Measurements from ENCODE around the gene ADH6. TPM values are rescaled to one million over a fixed set of nuclear protein-coding genes. Genes with fewer than 3 reads are reported as not detected.
"Not testable (repeated sequence)": the region's sequence is repeated elsewhere in the genome, so short reads cannot be mapped to it uniquely, and the experiment has no call there.

The ADH6 gene
- total RNA-seq = not detected in 2 replicates

DNA sequence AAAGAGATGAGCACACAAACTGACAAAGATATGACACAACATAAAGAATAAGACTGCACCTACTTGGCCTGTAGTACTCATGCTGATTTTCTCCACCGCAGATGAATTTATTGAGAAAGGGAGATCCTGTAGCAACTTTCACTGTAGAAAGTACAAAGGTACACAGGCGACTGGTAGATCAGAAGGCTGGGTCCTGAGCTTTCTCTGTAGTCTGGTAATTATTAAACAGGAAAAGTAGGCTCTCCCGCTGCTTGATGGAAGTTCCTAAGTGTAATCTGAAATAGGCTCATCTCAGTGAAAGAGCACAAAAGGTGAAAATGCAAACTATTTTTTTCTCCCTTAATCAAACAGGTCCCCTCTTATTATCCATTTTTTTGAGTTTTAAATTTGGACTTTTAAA lies at the start of gene ADH6:
TSS of gene ADH6 (minus strand) at position 175 of the 400 bp plus-strand sequence. CDS start at position 81, 94 bp downstream.
- no peak for DNase-seq (ENCODE audit: low read depth, low spot score)

DNA sequence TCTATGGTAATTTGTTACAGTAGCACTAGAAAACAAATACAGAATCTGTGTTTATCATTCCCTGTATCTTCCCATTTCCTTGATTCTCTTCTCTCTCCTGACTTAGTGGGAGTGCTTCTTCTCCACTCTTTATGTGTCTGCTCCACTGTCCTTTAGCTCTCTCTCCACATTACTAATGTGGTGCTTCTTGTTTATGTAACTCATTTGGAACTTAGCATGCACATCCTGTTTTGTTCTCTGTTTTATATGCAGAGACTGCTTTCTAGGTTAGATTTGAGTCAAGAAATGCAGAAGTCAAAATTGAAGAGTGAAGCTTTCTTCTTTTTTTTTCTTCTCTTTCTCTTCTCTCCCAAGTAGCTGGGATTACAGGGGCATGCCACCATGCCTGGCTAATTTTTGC lies 45.9 kb upstream of the ADH6 start:
- DNase-seq (ENCODE audit: low read depth, low spot score) = no peak

DNA sequence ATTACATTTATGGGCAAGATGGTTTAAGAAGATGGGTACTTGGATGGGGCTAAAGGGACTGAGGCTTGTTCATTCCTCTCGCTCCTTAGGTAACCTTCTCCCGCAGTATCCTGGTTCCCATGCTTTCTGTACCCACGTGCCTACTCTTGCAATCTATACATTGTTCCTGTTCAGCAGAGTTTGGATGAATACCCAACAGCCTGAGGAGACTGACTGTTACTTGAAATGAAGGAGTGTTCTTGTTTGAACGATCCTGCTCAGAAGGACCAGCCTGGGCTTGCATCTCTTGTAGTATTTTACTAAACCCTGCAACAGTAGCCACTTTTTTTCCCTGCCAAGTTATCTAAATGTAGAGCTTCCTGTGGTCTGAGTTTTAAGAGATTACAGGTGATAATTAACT lies 33.7 kb upstream of the ADH6 start:
- no peak for DNase-seq (ENCODE audit: low read depth, low spot score)

- DNase-seq (ENCODE audit: low read depth, low spot score) = no peak
These were observed 29.7 kb upstream of the ADH6 start for GRCh38 chr4:99248714-99249113.

GRCh38 chr4:99235955-99236354 lies 16.9 kb upstream of the ADH6 start:
- no peak for DNase-seq (ENCODE audit: low read depth, low spot score)

DNA sequence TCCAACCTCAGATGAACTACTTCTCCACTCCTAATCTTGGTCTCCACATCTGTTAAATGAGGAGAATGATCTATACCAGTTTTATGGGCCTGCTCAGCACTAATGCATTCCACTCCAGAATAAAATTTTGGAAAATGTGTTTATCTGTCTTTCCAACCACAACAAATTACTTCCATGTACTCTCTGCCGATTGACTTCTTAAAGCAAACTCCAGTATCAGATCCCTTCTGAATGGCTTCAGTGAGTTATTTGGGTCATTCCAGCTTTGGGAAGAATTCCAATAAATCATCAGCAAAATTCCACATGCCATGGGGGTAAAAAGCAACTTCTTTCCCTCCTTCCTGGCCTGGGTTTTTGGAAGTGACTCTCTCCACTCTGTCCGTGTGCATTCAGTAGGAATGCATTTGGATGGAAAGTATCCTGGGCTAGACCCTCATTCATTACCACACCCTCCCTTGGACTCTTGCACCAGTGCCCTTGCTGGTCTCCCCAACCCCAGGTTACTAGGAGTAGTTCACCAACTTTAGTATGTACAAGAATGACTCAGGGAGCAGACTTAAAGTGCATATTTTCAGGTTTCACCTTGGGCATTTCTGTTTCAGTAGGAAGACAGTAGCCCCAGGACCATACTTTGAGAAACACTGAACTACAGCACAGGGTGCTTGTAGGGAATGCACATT lies 15.4 kb upstream of the ADH6 start:
- DNase-seq (ENCODE audit: low read depth, low spot score) = no peak

- DNase-seq (ENCODE audit: low read depth, low spot score) = not testable (repeated sequence)
These were observed 14.4 kb upstream of the ADH6 start for GRCh38 chr4:99233397-99233796.

- DNase-seq (ENCODE audit: low read depth, low spot score) = not testable (repeated sequence)
These were observed 9.7 kb upstream of the ADH6 start for GRCh38 chr4:99228706-99229105.

DNA sequence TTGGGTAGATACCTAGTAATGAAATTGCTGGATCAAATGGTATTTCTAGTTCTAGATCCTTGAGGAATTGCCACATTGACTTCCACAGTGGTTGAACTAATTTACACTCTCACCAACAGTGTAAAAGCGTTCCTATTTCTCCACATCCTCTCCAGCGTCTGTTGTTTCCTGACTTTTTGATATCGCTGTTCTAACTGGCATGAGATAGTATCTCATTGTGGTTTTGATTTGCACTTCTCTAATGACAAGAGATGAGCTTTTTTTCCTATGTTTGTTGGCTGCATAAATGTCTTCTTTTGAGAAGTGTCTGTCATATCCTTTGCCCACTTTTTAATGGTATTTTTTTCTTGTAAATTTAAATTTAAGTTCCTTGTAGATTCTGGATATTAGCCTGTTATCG lies 8.6 kb upstream of the ADH6 start:
- not testable (repeated sequence) for DNase-seq (ENCODE audit: low read depth, low spot score)

DNA sequence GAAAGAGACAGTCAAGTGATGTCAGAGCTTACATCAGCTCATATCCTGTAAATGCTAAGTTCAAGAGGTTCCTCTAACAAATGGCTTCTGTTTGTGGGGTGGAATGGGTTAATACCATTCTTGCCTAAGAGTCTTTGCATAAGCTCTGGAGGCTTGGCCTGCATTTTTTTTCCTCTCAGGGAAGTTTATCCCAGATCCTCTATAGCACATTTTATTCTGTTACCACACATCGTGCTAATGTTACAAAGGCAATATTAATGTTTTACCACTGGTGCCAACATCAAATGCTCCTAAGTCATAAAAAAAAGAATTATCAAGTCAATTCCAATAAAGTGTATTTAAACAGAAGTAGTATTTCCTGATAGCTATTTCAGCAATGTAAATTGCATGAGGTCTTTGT lies 2.9 kb upstream of the ADH6 start:
- no peak for DNase-seq (ENCODE audit: low read depth, low spot score)

DNA sequence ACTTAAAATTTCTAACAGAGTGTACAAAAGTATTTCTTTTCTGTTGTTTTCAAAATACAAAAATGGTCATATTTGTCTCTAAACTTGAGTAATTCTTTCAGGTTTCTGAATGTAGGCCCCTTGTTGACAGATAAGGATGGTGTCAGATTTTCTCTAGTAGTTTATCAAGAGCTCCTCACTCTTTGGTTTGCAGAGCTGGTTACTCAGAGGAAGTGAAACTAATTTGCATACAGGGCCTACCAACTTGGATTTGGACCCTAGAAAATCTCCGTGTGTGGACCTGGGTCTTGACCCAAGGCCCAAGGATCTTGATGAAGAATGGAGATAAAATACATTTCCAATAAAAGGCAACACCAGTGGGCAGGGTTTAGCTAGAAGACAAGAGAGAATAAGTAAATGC lies 433 bp upstream of the ADH6 start:
- DNase-seq (ENCODE audit: low read depth, low spot score) = no peak

- no peak for DNase-seq (ENCODE audit: low read depth, low spot score)
These were observed 3.5 kb downstream of the ADH6 start for GRCh38 chr4:99215521-99215920.

- no peak for DNase-seq (ENCODE audit: low read depth, low spot score)
These were observed 8.3 kb downstream of the ADH6 start for GRCh38 chr4:99210789-99211188.

- no peak for DNase-seq (ENCODE audit: low read depth, low spot score)
These were observed 9.4 kb downstream of the ADH6 start for GRCh38 chr4:99209671-99210070.

- DNase-seq (ENCODE audit: low read depth, low spot score) = no peak
These were observed 10.3 kb downstream of the ADH6 start for GRCh38 chr4:99208719-99209075.

- DNase-seq (ENCODE audit: low read depth, low spot score) = no peak
These were observed 10.9 kb downstream of the ADH6 start for GRCh38 chr4:99207911-99208718.

GRCh38 chr4:99207069-99207743 lies 11.8 kb downstream of the ADH6 start:
- DNase-seq (ENCODE audit: low read depth, low spot score) = no peak

DNA sequence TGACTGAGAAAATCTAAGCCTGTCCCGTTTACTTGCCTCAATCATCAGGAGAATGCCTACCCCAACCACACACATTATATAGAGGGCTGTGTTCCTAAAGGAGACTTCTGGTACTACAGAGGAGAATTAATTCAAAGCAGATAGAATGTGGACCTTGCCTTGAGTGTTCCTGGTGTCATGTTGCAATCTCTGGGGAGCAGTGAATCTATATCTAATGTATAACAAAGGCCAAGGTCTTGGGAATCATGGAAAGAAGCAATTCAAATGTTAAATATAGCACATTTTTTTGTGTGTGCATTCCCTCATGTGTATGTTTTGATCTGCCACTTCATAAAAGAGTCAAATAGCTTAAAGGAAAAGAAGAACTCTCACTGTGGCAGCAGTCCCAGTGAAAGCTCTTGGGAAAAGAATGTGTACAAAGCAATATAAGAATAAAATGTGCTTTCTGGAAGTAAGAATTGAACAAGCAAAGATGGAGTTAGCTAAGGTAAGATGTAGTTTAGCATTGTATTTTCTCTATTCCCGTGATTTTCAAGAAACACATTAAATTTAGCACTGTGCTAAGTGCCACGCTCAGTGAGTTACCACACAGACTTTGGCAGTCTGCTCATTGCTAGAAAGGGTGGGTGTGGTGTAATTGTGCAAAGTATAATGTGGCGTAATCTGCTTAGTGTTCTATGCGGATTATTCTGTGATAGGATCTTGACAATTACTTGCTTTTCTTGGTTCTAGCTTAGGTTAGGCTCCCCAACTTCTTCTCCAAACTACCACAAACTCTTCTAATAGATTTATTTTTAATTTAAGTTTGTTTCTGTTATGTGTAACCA lies 13.7 kb downstream of the ADH6 start:
- no peak for DNase-seq (ENCODE audit: low read depth, low spot score)

- DNase-seq (ENCODE audit: low read depth, low spot score) = no peak
These were observed 16.5 kb downstream of the ADH6 start for GRCh38 chr4:99202536-99202935.

DNA sequence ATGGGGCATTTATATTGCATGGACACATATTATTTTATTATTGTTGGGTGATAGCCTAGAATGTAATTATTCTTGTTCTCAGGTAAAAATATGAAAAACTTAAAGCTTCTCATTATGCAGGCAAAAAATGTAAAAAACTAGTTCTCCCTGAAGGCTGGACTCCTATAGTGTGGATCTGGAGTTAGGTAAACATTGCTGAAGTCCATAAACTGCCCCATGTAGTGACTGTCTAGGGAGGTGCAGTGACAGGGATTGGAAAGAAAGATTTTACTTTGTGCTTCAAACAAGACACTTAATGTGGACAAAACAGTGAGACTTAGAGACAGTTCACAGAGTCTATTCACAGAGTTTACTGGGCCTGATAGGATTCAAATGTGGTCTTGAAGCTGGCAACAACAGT lies 17.0 kb downstream of the ADH6 start:
- DNase-seq (ENCODE audit: low read depth, low spot score) = no peak

DNA sequence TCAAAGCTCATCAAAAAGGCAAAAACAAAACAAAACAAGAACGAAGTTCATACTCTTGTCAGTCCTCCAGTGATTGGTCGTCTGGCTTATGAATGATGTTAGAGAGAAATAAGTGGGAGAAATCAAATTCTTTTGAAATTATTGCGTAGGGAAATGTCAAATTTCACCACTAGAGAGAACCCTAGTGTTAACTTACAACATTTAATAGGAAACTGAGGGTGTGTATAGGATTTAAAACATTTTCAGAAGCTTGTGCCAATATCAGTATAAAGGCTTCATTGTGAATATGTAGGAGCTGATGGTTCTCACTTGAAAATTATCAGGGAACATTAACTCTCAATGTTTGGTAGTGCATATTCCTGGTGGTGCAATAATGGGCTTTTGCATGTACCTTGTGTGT lies 17.4 kb downstream of the ADH6 start:
- DNase-seq (ENCODE audit: low read depth, low spot score) = no peak

DNA sequence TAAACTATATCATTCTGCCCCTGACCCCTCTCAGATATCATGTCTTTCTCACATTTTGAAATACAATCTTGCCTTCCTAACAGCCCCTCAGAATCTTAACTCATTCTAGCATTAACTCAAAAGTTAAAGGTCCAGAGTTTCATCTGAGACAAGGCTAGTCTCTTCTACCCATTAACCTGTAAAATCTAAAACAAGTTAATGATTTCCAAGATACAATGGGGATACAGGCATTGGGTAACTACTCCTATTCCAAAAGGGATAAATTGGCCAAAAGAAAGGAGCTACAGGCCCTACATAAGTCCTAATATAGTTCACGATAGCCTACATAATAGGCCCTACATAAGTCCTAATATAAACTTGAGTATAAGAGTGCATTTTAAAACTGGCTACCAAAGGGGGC lies 18.9 kb downstream of the ADH6 start:
- DNase-seq (ENCODE audit: low read depth, low spot score) = no peak
